HepG2 (cell line): ENCODE data around the gene IGSF8. TPM values are rescaled to one million over a fixed set of nuclear protein-coding genes. Genes with fewer than 3 reads are reported as not detected.

Source experiments
- ATAC-seq: fragments of 200-7000 bp; cut with Tn5 transposase; 3 replicates; pipeline ENCODE4 v1.9.1; 2020; ENCODE audit warnings: mild to moderate bottlenecking, moderate library complexity
- BruUV-seq: library from RNA; stranded (reverse); fragments of 400-500 nt; replicated peaks from 2 replicates; lab custom pipeline; 2021; lab: Mats Ljungman, UMichigan
- CTCF ChIA-PET: fragments of 300-600 bp; formaldehyde crosslinking; extraction: SDS; loops from one replicate; lab custom pipeline; 2021; ENCODE audit warnings: low total read pairs, inconsistent platforms, low intra/inter-chr PET ratio; lab: Yijun Ruan, JAX
- POLR2A ChIA-PET: fragments of 350-600 bp; sonication (Branson Sonifier 250); formaldehyde crosslinking; loops from one replicate; lab custom pipeline; 2020; ENCODE audit warnings: antibody characterized with exemption, inconsistent platforms; lab: Yijun Ruan, JAX
- DNase-seq: peaks from one replicate; pipeline ENCODE4 v3.0.0-alpha.2; 2015; ENCODE audit warnings: low spot score
- FAIRE-seq: peaks from 3 replicates; lab custom pipeline; 2011; peaks lifted over from hg19 to GRCh38; lab: Jason Lieb, UNC
- H2AFZ ChIP-seq: one replicate; pipeline ENCODE4 v1.6.1; 2011; ENCODE audit warnings: low read length, inconsistent platforms
- H3K27ac ChIP-seq: fragments of 300-600 bp; 3 replicates; pipeline ENCODE4 v1.8.0; 2011; ENCODE audit warnings: mixed run types, mild to moderate bottlenecking, mixed read lengths, low read length, inconsistent platforms; ENCODE audit not compliant: insufficient read depth; ENCODE audit errors: extremely low read length
- H3K27me3 ChIP-seq, 2 experiments: fragments of 200-600 bp in 1 of 2; 2 replicates in 1 of 2; 3 replicates in 1 of 2; pipeline versions ENCODE4 v1.6.0 to v1.8.0; 2011; ENCODE audit warnings: low read length in 2 of 2, mild to moderate bottlenecking in 2 of 2, moderate library complexity in 2 of 2, inconsistent platforms in 1 of 2; ENCODE audit not compliant: insufficient read depth in 2 of 2, control insufficient read depth in 1 of 2
- H3K36me3 ChIP-seq, 2 experiments: fragments of 200-600 bp in 1 of 2; replicated peaks in 1 of 2; 2 replicates in 1 of 2; 3 replicates in 1 of 2; pipeline versions ENCODE4 v1.5.1 to v1.8.0; 2011; ENCODE audit warnings: low read length in 2 of 2, inconsistent platforms in 1 of 2; ENCODE audit not compliant: insufficient read depth in 2 of 2, control insufficient read depth in 1 of 2
- H3K4me1 ChIP-seq: 2 replicates; pipeline ENCODE4 v1.5.1; 2012; ENCODE audit warnings: low read length, inconsistent platforms; ENCODE audit not compliant: insufficient read depth
- H3K4me2 ChIP-seq: 2 replicates; pipeline ENCODE4 v1.6.0; 2011; ENCODE audit warnings: low read depth, low read length, inconsistent platforms
- H3K4me3 ChIP-seq, 3 experiments: fragments of 200-600 bp in 1 of 3; sonication (generic), shearing (Covaris generic) in 1 of 3; replicated peaks in 1 of 3; 2 replicates each; pipeline ENCODE4 v1.5.1; 2011 to 2016; ENCODE audit warnings: low read length in 3 of 3, inconsistent platforms in 2 of 3, low read depth in 2 of 3, mild to moderate bottlenecking in 2 of 3, control low read depth in 1 of 3, mixed read lengths in 1 of 3; ENCODE audit not compliant: insufficient read depth in 1 of 3
- H3K79me2 ChIP-seq: one replicate; pipeline ENCODE4 v1.6.1; 2011; ENCODE audit warnings: low read length, inconsistent platforms; ENCODE audit not compliant: insufficient read depth
- H3K9ac ChIP-seq: 2 replicates; pipeline ENCODE4 v1.6.0; 2011; ENCODE audit warnings: mild to moderate bottlenecking, low read depth, low read length, inconsistent platforms; ENCODE audit not compliant: insufficient read depth
- H3K9me3 ChIP-seq: 2 replicates; pipeline ENCODE4 v1.5.1; 2012; ENCODE audit warnings: mild to moderate bottlenecking, low read length
- H4K20me1 ChIP-seq: 2 replicates; pipeline ENCODE4 v1.6.0; 2011; ENCODE audit warnings: inconsistent platforms, mild to moderate bottlenecking, low read length, moderate library complexity; ENCODE audit not compliant: insufficient read depth
- AFF4 ChIP-seq: sonication (generic); formaldehyde crosslinking; IDR thresholded peaks from 2 replicates; pipeline ENCODE4 v1.4.0; 2020; ENCODE audit warnings: missing genetic modification reagents
- HNF4A ChIP-seq: sonication (generic); formaldehyde crosslinking; IDR thresholded peaks from 2 replicates; pipeline ENCODE4 v1.4.0; 2020; ENCODE audit warnings: missing genetic modification reagents
- MZF1 ChIP-seq: sonication (generic); formaldehyde crosslinking; IDR thresholded peaks from 2 replicates; pipeline ENCODE4 v1.8.1; 2023; ENCODE audit warnings: mild to moderate bottlenecking, missing genetic modification reagents, borderline replicate concordance
- PRMT3 ChIP-seq: sonication (generic); formaldehyde crosslinking; IDR thresholded peaks from 2 replicates; pipeline ENCODE4 v1.8.1; 2022; ENCODE audit warnings: low read depth, mild to moderate bottlenecking, moderate library complexity, missing genetic modification reagents, borderline replicate concordance
- SMAD9 ChIP-seq: sonication (generic); formaldehyde crosslinking; IDR thresholded peaks from 2 replicates; pipeline ENCODE4 v1.5.1; 2020; ENCODE audit warnings: mild to moderate bottlenecking, missing genetic modification reagents
- TBX2 ChIP-seq: sonication (generic); formaldehyde crosslinking; IDR thresholded peaks from 2 replicates; pipeline ENCODE4 v1.5.0; 2020; ENCODE audit warnings: missing genetic modification reagents, mild to moderate bottlenecking, borderline replicate concordance
- ZBTB33 ChIP-seq: sonication (generic); formaldehyde crosslinking; IDR thresholded peaks from 2 replicates; pipeline ENCODE4 v1.4.0; 2020; ENCODE audit warnings: missing genetic modification reagents
- ZNF33A ChIP-seq: sonication (generic); formaldehyde crosslinking; IDR thresholded peaks from 2 replicates; pipeline ENCODE4 v1.5.1; 2020; ENCODE audit warnings: missing genetic modification reagents, mild to moderate bottlenecking, moderate library complexity, borderline replicate concordance
- ZNF816 ChIP-seq: sonication (generic); formaldehyde crosslinking; IDR thresholded peaks from 2 replicates; pipeline ENCODE4 v1.8.0; 2022; ENCODE audit warnings: missing genetic modification reagents, mild to moderate bottlenecking, borderline replicate concordance
- WGBS: methylation state at CpG from one replicate; pipeline ENCODE4 v1.1.6; 2017; ENCODE audit warnings: low lambda C conversion rate; 5-methylcytosine and 5-hydroxymethylcytosine counted together
- in situ Hi-C: cut with HindIII; loops from 2 replicates; pipeline ENCODE4 v1.10.0; 2017; ENCODE audit warnings: low pct_unique_long_range_greater_than_20kb; ENCODE audit not compliant: extremely low pct_ligation_motif_present
- intact Hi-C: fragments of 100-400 bp; cut with micrococcal nuclease; formaldehyde crosslinking; loops from one replicate; pipeline ENCODE4 v1.10.0; 2022; ENCODE audit not compliant: unreplicated experiment
- polyA plus RNA-seq, 8 experiments: library from polyadenylated mRNA; depleted of rRNA in 3 of 8; stranded (reverse) in 7 of 8; unstranded in 1 of 8; fragments of >200 nt; fragmentation: Illumina TruSeq in 4 of 8; extraction: Trizol in 4 of 8; gene quantifications; 2 replicates each; pipeline versions ENCODE4 v1.2.1 to v1.2.3, GENCODE V29; 2011 to 2016; ENCODE audit warnings: low read depth in 4 of 8, missing spikeins in 1 of 8, mixed read lengths in 1 of 8; ENCODE audit not compliant: insufficient read depth in 1 of 8
- total RNA-seq, 5 experiments: library from RNA; depleted of rRNA; stranded (reverse); fragments of >200 nt; fragmentation: Illumina TruSeq; extraction: Trizol; gene quantifications; 2 replicates each; pipeline ENCODE4 v1.2.3, GENCODE V29; 2016; ENCODE audit warnings: low read depth in 1 of 5
- TF ChIP-seq, protein P1 (sequence below): sonication (generic); formaldehyde crosslinking; IDR thresholded peaks from 2 replicates; pipeline ENCODE4 v1.4.0; 2020; ENCODE audit warnings: missing genetic modification reagents, mild to moderate bottlenecking, borderline replicate concordance
- TF ChIP-seq, protein P2 (sequence below): sonication (generic); formaldehyde crosslinking; IDR thresholded peaks from 2 replicates; pipeline ENCODE4 v1.4.0; 2020; ENCODE audit warnings: missing genetic modification reagents, low read depth, mild to moderate bottlenecking, borderline replicate concordance
- TF ChIP-seq, protein P3 (sequence below): sonication (generic); formaldehyde crosslinking; IDR thresholded peaks from 2 replicates; pipeline ENCODE4 v1.8.0; 2022; ENCODE audit warnings: mild to moderate bottlenecking, missing genetic modification reagents, borderline replicate concordance
- TF ChIP-seq, protein P4 (sequence below): sonication (generic); formaldehyde crosslinking; IDR thresholded peaks from 2 replicates; pipeline ENCODE4 v1.4.0; 2020; ENCODE audit warnings: mild to moderate bottlenecking, missing genetic modification reagents

The IGSF8 gene
- total and polyA plus RNA-seq, 2 of the 13 experiments (the other 11 are each of a cell fraction or from before 2014, with no cell fraction given) = 24.0 to 41.0 TPM

DNA sequence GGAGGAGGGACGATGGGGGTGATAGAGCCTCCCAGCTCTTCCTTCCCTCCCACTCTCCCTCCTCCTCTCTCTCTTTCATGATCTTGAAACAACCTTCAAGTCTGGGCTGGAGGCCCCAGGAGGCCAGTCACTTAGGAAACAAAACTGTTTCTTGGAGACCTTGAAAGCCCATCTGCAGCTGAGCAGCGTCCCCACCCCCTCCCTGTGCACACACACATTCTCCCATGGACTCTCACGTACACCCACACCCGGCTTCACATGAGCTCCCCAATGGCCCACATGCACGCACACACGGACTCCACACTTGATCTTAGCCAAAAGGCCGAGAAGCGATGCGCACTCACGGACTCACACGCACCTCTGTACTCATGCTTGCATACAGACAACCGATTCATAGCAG, 13.9 kb upstream of the IGSF8 start:
- H3K9ac ChIP-seq = no peak overlapping the region
- FAIRE-seq (peak; percentile 87), ATAC-seq (no peak), DNase-seq (no peak)
- CTCF ChIA-PET = no interaction called here
- H3K4me3 ChIP-seq = no peak overlapping the region
- TF ChIP-seq TBX2 (CRISPR knock-in tag) (no peak), ZNF816 (no peak), ZNF33A (CRISPR knock-in tag) (no peak), MZF1 (CRISPR knock-in tag) (no peak), AFF4 (CRISPR knock-in tag) (no peak), HNF4A (CRISPR knock-in tag) (no peak), SMAD9 (CRISPR knock-in tag) (no peak), ZBTB33 (CRISPR knock-in tag) (no peak), PRMT3 (CRISPR knock-in tag) (no peak)
- TF ChIP-seq, protein P1, sequence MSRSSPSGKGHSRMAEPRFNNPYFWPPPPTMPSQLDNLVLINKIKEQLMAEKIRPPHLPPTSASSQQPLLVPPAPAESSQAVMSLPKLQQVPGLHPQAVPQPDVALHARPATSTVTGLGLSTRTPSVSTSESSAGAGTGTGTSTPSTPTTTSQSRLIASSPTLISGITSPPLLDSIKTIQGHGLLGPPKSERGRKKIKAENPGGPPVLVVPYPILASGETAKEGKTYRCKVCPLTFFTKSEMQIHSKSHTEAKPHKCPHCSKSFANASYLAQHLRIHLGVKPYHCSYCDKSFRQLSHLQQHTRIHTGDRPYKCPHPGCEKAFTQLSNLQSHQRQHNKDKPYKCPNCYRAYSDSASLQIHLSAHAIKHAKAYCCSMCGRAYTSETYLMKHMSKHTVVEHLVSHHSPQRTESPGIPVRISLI (CRISPR knock-in tag) = no peak
- TF ChIP-seq, protein P2, sequence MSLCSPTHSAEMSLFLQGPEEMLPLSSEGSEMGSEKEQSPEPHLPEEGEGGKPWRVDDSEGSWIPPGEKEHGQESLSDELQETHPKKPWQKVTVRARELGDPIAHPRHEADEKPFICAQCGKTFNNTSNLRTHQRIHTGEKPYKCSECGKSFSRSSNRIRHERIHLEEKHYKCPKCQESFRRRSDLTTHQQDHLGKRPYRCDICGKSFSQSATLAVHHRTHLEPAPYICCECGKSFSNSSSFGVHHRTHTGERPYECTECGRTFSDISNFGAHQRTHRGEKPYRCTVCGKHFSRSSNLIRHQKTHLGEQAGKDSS (CRISPR knock-in tag) = no peak
- TF ChIP-seq, protein P3, sequence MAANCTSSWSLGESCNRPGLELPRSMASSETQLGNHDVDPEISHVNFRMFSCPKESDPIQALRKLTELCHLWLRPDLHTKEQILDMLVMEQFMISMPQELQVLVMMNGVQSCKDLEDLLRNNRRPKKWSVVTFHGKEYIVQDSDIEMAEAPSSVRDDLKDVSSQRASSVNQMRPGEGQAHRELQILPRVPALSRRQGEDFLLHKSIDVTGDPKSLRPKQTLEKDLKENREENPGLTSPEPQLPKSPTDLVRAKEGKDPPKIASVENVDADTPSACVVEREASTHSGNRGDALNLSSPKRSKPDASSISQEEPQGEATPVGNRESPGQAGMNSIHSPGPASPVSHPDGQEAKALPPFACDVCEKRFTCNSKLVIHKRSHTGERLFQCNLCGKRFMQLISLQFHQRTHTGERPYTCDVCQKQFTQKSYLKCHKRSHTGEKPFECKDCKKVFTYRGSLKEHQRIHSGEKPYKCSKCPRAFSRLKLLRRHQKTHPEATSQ (CRISPR knock-in tag) = no peak
- TF ChIP-seq, protein P4, sequence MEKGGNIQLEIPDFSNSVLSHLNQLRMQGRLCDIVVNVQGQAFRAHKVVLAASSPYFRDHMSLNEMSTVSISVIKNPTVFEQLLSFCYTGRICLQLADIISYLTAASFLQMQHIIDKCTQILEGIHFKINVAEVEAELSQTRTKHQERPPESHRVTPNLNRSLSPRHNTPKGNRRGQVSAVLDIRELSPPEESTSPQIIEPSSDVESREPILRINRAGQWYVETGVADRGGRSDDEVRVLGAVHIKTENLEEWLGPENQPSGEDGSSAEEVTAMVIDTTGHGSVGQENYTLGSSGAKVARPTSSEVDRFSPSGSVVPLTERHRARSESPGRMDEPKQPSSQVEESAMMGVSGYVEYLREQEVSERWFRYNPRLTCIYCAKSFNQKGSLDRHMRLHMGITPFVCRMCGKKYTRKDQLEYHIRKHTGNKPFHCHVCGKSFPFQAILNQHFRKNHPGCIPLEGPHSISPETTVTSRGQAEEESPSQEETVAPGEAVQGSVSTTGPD (CRISPR knock-in tag) = no peak
- H3K27ac ChIP-seq = no peak overlapping the region
- H3K79me2 ChIP-seq = no peaks in the 10 kb centered on the region
- POLR2A ChIA-PET = no interaction called here
- H3K4me2 ChIP-seq = no peak overlapping the region
- no TSS peak for BruUV-seq
- H3K9me3 ChIP-seq = no peaks in the 10 kb centered on the region
- H3K36me3 ChIP-seq = no peaks in the 10 kb centered on the region; a peak in 1 of 5 replicates
- intact Hi-C loops (no loop called here), in situ Hi-C loops (no loop called here)
- peaks cover 86% of the 10 kb centered on the region for H3K4me1 ChIP-seq
- H3K27me3 ChIP-seq = no peaks in the 10 kb centered on the region; a peak in 1 of 5 replicates
- 69% methylated on average over 12 of the region's 12 CpGs for WGBS
- no peaks in the 10 kb centered on the region for H4K20me1 ChIP-seq
- no peak overlapping the region for H2AFZ ChIP-seq
